ENCODE data around the gene PIGX. TPM values are rescaled to one million over a fixed set of nuclear protein-coding genes. Genes with fewer than 3 reads are reported as not detected.

The PIGX gene
- total and polyA plus RNA-seq, 2 experiments from 2014 or later: 13.0 to 14.5 TPM

DNA sequence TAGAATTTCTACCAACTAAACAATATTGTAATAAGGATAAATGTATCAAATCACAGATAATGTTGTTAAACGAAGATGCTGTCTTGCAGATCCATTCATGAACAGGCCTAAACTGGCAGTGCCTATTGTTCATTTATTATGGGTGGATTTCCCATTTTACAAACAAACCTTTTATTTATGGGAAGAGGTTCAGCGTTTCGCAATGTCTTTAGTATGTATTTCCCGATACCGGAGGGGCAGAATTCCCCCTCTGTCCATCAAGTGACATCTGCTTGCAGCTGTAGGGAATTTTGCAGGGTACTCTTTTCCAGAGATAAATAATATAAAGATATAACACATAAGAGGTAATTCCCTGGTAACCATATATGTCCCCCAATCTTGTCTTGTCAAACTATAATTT, 5.8 kb upstream of the PIGX start:
- no peak for TF ChIP-seq POLR2AphosphoS5 (IDR thresholded peaks at IDR 0.05; ENCODE audit: low read depth)
- no peak for TF ChIP-seq JUNB (IDR thresholded peaks at IDR 0.05; ENCODE audit: unreplicated experiment)
- TF ChIP-seq ZNF114 (CRISPR knock-in tag; IDR thresholded peaks at IDR 0.05): no peak
- TF ChIP-seq EZH2 (IDR thresholded peaks at IDR 0.05; ENCODE audit: low read depth, unreplicated experiment): no peak
- no peak for TF ChIP-seq EZH2phosphoT487 (IDR thresholded peaks at IDR 0.05; ENCODE audit: unreplicated experiment)
- TF ChIP-seq STAT1 (IDR thresholded peaks at IDR 0.05; ENCODE audit: unreplicated experiment): no peak
- no peak for TF ChIP-seq NANOG (IDR thresholded peaks at IDR 0.05; ENCODE audit: borderline replicate concordance)
- no peak for TF ChIP-seq CREB1 (CRISPR knock-in tag; IDR thresholded peaks at IDR 0.05; ENCODE audit: low read depth)
- TF ChIP-seq, protein P1, sequence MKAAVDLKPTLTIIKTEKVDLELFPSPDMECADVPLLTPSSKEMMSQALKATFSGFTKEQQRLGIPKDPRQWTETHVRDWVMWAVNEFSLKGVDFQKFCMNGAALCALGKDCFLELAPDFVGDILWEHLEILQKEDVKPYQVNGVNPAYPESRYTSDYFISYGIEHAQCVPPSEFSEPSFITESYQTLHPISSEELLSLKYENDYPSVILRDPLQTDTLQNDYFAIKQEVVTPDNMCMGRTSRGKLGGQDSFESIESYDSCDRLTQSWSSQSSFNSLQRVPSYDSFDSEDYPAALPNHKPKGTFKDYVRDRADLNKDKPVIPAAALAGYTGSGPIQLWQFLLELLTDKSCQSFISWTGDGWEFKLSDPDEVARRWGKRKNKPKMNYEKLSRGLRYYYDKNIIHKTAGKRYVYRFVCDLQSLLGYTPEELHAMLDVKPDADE (IDR thresholded peaks at IDR 0.05): no peak
- TF ChIP-seq ZNF331 (CRISPR knock-in tag; IDR thresholded peaks at IDR 0.05; ENCODE audit: low read depth): no peak
- Mint-ChIP-seq H3K27me3 (ENCODE audit: insufficient read depth, low read depth, poor library complexity) (peaks cover 5% of the 10 kb centered on the region), H3K4me3 (no peak overlapping the region), H3K36me3 (ENCODE audit: low read depth) (no peaks in the 10 kb centered on the region), H3K27ac (no peak overlapping the region), H3K4me1 (no peaks in the 10 kb centered on the region; the same call in 2 of the 3 replicates), H3K9me3 (no peaks in the 10 kb centered on the region)
- no peaks in the 10 kb centered on the region for H3K79me2 ChIP-seq (replicated peaks; ENCODE audit: insufficient read depth)
- ATAC-seq (no peak), DNase-seq (ENCODE audit: low spot score) (no peak)
- H3K36me3 ChIP-seq (ENCODE audit: insufficient read depth): no peaks in the 10 kb centered on the region
- H4K20me1 ChIP-seq (replicated peaks; ENCODE audit: insufficient read depth): no peaks in the 10 kb centered on the region
- H3K9me2 ChIP-seq (ENCODE audit: insufficient read depth): no peaks in the 10 kb centered on the region
- H2AFZ ChIP-seq: no peak overlapping the region
- H3K4me3 ChIP-seq: no peak overlapping the region
- peaks cover 9% of the 10 kb centered on the region; the same call in 1 of the 2 replicates for H3K27me3 ChIP-seq (ENCODE audit: insufficient read depth)
- no peaks in the 10 kb centered on the region for H3F3A ChIP-seq (replicated peaks; ENCODE audit: low read depth)
- no peak overlapping the region for H3K27ac ChIP-seq (ENCODE audit: low read depth)
- no peaks in the 10 kb centered on the region for H3K4me1 ChIP-seq (ENCODE audit: insufficient read depth)
- no peak overlapping the region for H3K4me2 ChIP-seq

DNA sequence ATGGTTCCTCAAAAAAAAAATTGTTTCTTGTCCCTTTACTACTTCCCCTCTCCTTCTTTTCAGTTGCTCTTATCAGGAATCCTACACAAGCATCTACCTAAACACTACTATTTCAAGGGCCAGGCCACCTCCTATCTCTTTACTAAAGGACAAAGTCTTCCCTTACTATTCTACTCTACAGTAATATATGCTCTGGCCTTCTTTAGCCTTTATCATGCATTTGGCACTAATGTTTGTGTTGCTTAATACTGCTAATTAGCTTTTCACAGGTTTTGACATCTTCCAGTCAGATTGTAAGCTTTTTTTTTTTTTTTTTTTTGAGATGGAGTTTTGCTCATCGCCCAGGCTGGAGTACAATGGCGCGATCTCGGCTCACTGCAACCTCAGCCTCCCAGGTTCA, 5.4 kb upstream of the PIGX start:
- Mint-ChIP-seq H3K4me1 (no peaks in the 10 kb centered on the region; the same call in 2 of the 3 replicates), H3K9me3 (no peaks in the 10 kb centered on the region), H3K4me3 (no peak overlapping the region), H3K27me3 (ENCODE audit: insufficient read depth, low read depth, poor library complexity) (peaks cover 8% of the 10 kb centered on the region), H3K36me3 (ENCODE audit: low read depth) (no peaks in the 10 kb centered on the region), H3K27ac (no peak overlapping the region)
- Histone ChIP-seq H3K79me2 (replicated peaks; ENCODE audit: insufficient read depth) (no peaks in the 10 kb centered on the region), H3K36me3 (ENCODE audit: insufficient read depth) (no peaks in the 10 kb centered on the region), H3F3A (replicated peaks; ENCODE audit: low read depth) (0 out of 2 replicates have a peak, but pooled peaks cover 3% of the 10 kb centered on the region), H3K4me3 (no peak overlapping the region), H3K4me1 (ENCODE audit: insufficient read depth) (no peaks in the 10 kb centered on the region), H3K9me2 (ENCODE audit: insufficient read depth) (no peaks in the 10 kb centered on the region), H3K27me3 (ENCODE audit: insufficient read depth) (peaks cover 13% of the 10 kb centered on the region; the same call in 1 of the 2 replicates), H2AFZ (no peak overlapping the region), H4K20me1 (replicated peaks; ENCODE audit: insufficient read depth) (no peaks in the 10 kb centered on the region), H3K4me2 (no peak overlapping the region), H3K27ac (ENCODE audit: low read depth) (no peak overlapping the region)
- DNase-seq (ENCODE audit: low spot score) (no peak), ATAC-seq (no peak)
- TF ChIP-seq CREB1 (CRISPR knock-in tag; IDR thresholded peaks at IDR 0.05; ENCODE audit: low read depth) (no peak), EZH2 (IDR thresholded peaks at IDR 0.05; ENCODE audit: low read depth, unreplicated experiment) (no peak), ZNF114 (CRISPR knock-in tag; IDR thresholded peaks at IDR 0.05) (no peak), STAT1 (IDR thresholded peaks at IDR 0.05; ENCODE audit: unreplicated experiment) (no peak)
- TF ChIP-seq, protein P2, sequence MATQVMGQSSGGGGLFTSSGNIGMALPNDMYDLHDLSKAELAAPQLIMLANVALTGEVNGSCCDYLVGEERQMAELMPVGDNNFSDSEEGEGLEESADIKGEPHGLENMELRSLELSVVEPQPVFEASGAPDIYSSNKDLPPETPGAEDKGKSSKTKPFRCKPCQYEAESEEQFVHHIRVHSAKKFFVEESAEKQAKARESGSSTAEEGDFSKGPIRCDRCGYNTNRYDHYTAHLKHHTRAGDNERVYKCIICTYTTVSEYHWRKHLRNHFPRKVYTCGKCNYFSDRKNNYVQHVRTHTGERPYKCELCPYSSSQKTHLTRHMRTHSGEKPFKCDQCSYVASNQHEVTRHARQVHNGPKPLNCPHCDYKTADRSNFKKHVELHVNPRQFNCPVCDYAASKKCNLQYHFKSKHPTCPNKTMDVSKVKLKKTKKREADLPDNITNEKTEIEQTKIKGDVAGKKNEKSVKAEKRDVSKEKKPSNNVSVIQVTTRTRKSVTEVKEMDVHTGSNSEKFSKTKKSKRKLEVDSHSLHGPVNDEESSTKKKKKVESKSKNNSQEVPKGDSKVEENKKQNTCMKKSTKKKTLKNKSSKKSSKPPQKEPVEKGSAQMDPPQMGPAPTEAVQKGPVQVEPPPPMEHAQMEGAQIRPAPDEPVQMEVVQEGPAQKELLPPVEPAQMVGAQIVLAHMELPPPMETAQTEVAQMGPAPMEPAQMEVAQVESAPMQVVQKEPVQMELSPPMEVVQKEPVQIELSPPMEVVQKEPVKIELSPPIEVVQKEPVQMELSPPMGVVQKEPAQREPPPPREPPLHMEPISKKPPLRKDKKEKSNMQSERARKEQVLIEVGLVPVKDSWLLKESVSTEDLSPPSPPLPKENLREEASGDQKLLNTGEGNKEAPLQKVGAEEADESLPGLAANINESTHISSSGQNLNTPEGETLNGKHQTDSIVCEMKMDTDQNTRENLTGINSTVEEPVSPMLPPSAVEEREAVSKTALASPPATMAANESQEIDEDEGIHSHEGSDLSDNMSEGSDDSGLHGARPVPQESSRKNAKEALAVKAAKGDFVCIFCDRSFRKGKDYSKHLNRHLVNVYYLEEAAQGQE (IDR thresholded peaks at IDR 0.05; ENCODE audit: unreplicated experiment): no peak
